Glutamatergic neuron (in vitro differentiated cells): Measurements from ENCODE around the gene LY6G5B. TPM values are rescaled to one million over a fixed set of nuclear protein-coding genes. Genes with fewer than 3 reads are reported as not detected.

Source experiments
- DNase-seq: peaks from one replicate; pipeline ENCODE4 v3.0.0; 2022
- H3K27ac Mint-ChIP-seq: one replicate; pipeline ENCODE4 v1.8.0; 2020; ENCODE audit warnings: mild to moderate bottlenecking, mixed read lengths, inconsistent platforms; ENCODE audit not compliant: unreplicated experiment
- H3K27me3 Mint-ChIP-seq: one replicate; pipeline ENCODE4 v1.8.0; 2020; ENCODE audit warnings: mild to moderate bottlenecking, moderate library complexity, mixed read lengths, inconsistent platforms; ENCODE audit not compliant: unreplicated experiment
- H3K36me3 Mint-ChIP-seq: one replicate; pipeline ENCODE4 v1.8.0; 2020; ENCODE audit warnings: mild to moderate bottlenecking, mixed read lengths, inconsistent platforms; ENCODE audit not compliant: unreplicated experiment
- H3K4me1 Mint-ChIP-seq: one replicate; pipeline ENCODE4 v1.8.0; 2020; ENCODE audit warnings: mild to moderate bottlenecking, low read depth, mixed read lengths, inconsistent platforms; ENCODE audit not compliant: unreplicated experiment
- H3K4me3 Mint-ChIP-seq: one replicate; pipeline ENCODE4 v1.8.0; 2020; ENCODE audit warnings: mild to moderate bottlenecking, mixed read lengths, inconsistent platforms; ENCODE audit not compliant: unreplicated experiment
- H3K9me3 Mint-ChIP-seq: one replicate; pipeline ENCODE4 v1.8.0; 2020; ENCODE audit warnings: mild to moderate bottlenecking, moderate library complexity, mixed read lengths, inconsistent platforms; ENCODE audit not compliant: unreplicated experiment
- total RNA-seq: library from RNA; stranded (reverse); fragmentation: NEBNext Ultra II Directional; extraction: Animal tissue kit (Norgen Biotek cat#: 25700); gene quantifications from one replicate; pipeline ENCODE4 v1.2.1, GENCODE V29; 2021; ENCODE audit not compliant: unreplicated experiment
- TF ChIP-seq, protein P1 (sequence below): fragments of 200-600 bp; sonication (generic); IDR thresholded peaks from one replicate; pipeline ENCODE4 v1.5.0; 2021; ENCODE audit not compliant: partially characterized antibody, unreplicated experiment

The LY6G5B gene
- total RNA-seq, 1 donor from 2014 or later: 43.1 TPM

DNA sequence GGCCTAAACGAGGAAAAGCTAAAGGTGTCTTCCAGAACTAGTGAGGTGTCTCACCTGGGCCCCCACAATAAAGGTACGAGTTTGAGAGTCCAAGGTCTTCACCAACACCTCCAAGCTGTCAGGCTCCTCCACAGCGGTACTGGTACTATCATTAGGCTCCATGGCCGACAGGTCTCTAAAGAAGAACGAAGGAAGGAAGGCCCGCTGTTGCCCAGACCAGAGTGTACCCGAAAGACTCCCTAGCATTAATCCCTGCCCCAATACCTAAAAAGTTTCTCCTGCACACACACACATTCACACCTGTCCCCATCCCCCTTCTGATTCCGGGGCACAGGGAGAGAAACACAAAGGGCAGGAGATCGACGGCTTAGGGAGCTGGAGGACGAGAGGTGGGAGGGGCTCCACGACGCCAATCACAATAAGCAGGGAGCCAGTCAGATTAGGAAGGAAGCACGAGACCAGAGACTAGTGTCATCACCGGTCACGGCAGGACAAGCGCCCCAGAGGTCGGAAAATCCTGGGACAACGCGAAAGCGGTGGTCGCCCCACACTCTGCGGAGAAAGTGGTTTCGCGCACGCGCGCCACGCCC lies 18.1 kb upstream of the LY6G5B start:
- peaks cover 15% of the 10 kb centered on the region for H3K4me1 Mint-ChIP-seq
- H3K27ac Mint-ChIP-seq: peak overlapping the region; percentile 99
- H3K36me3 Mint-ChIP-seq: peaks cover 4% of the 10 kb centered on the region
- H3K9me3 Mint-ChIP-seq: peaks cover 15% of the 10 kb centered on the region
- TF ChIP-seq, protein P1, sequence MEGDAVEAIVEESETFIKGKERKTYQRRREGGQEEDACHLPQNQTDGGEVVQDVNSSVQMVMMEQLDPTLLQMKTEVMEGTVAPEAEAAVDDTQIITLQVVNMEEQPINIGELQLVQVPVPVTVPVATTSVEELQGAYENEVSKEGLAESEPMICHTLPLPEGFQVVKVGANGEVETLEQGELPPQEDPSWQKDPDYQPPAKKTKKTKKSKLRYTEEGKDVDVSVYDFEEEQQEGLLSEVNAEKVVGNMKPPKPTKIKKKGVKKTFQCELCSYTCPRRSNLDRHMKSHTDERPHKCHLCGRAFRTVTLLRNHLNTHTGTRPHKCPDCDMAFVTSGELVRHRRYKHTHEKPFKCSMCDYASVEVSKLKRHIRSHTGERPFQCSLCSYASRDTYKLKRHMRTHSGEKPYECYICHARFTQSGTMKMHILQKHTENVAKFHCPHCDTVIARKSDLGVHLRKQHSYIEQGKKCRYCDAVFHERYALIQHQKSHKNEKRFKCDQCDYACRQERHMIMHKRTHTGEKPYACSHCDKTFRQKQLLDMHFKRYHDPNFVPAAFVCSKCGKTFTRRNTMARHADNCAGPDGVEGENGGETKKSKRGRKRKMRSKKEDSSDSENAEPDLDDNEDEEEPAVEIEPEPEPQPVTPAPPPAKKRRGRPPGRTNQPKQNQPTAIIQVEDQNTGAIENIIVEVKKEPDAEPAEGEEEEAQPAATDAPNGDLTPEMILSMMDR: no peak
- peak; percentile 80 for DNase-seq
- peaks cover 17% of the 10 kb centered on the region for H3K27me3 Mint-ChIP-seq
- H3K4me3 Mint-ChIP-seq: peak overlapping the region; percentile 93

DNA sequence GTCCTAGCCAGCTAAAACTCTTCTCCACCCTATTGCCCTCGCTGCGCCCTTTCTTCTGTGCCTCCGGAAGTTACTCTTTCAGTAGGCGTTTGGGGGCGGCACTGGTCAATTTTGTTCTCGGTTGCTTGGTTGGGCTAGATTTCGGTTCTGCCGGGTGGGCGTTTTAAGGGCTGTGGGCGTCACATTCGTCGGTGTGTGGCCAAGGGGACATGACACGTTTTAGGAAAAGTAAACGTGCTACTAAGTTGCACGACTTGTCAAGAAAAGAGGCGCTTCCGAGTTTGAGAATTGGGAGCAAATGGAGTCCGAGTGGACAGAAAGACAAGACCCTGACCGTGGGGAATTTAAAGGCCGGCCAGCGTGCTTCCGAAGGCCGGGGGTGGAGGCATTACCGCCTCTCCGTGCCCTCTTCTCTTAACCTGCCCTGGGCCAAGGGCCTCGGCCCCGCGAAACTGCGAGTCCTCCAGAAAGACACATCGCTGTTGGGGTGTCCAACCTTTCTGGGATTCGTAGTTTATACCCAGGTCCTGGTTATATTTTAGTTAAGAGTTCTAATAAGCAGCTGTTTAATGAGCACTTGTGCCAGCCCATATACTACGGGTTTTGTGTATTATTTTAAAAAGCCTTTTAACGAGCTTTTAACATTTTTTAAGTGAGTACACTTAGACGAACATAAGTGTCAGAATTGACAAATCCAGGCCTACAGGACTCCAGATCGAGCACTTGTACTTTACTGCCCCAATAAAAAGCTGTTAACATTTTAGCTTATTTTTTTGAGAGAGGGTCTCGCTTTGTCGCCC lies 16.7 kb upstream of the LY6G5B start:
- Mint-ChIP-seq H3K27ac (peak overlapping the region; percentile 99), H3K36me3 (peaks cover 4% of the 10 kb centered on the region), H3K4me1 (peaks cover 16% of the 10 kb centered on the region), H3K9me3 (peaks cover 15% of the 10 kb centered on the region), H3K4me3 (peak overlapping the region; percentile 93), H3K27me3 (peaks cover 20% of the 10 kb centered on the region)
- TF ChIP-seq, protein P1: no peak
- peak; percentile 78 for DNase-seq

DNA sequence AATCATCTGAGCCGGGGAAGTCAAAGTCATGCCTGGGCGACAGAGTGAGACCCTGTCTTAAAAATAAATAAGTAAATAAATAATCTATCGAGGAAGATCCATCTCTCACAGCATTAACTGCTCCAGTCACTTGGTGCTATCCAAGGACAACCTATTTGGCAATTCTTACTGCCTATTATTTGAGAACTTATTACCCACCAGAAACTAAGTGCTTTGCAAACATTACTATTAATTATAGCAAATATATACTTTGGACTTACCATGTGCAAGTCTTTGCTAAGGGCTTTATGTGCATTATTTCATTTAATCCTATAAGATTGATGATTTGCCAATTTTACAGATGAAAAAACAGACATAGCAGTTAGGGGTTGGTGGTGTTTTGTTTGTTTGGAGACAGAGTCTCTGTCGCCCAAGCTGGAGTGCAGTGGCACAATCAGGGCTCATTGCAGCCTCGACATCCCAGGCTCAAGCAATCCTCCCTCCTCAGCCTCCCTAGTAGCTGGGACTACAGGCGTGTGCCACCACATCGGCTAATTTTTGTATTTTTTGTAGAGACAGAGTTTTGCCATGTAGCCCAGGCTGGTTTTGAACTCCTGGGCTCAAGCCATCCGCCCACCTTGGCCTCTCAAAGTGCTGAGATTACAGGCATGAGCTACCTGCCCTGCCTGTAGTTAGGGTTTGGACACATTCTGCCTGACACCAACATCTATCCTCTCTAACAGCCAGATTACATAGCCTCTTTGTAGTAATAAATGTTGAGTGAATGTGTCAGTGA lies 15.0 kb upstream of the LY6G5B start:
- TF ChIP-seq, protein P1: no peak
- peaks cover 20% of the 10 kb centered on the region for H3K4me1 Mint-ChIP-seq
- H3K9me3 Mint-ChIP-seq: peaks cover 14% of the 10 kb centered on the region
- H3K36me3 Mint-ChIP-seq: peaks cover 4% of the 10 kb centered on the region
- H3K4me3 Mint-ChIP-seq: peak overlapping the region; percentile 38
- DNase-seq: no peak
- peaks cover 23% of the 10 kb centered on the region for H3K27me3 Mint-ChIP-seq
- H3K27ac Mint-ChIP-seq: no peak overlapping the region

DNA sequence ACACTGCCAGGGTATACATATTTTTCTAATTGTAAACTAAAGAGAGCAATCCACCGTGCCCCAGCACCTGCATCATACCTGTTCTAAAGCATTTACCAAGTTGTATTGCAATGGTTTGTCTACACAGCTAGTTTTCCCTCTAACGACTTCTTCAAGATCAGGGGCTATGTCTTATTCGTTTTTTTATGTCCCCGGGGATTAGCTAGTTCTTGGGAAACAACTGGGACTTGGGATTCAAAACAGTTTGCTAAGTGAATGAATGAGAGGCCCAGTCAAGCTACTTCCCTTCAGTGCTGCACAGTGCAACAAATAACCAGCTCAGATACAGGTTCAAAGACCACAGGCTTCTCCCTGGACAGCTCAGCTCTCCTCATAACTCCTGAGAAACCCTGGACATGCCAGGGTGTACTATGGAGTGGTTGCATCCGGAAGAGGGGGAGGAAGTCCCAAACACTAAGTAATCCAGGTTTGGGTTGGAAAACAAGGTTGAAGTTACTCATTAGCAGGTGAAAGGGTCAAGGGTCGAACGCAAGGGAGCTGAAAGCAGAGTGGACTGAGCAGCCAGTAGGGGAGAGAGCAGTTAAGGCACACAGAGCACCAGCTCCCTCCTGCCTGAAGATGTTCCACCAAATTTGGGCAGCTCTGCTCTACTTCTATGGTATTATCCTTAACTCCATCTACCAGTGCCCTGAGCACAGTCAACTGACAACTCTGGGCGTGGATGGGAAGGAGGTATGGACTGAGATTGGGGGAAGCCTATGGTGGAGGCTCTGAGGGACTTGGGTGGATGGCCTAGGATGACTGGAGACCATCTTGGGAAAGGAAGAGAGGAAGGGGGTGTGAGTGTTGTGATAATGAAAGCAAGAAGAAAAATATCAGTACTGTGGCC lies 14.2 kb upstream of the LY6G5B start, which contains the start of gene APOM:
APOM (plus strand) TSS at position 546 of the 889 bp plus-strand sequence; CDS start at position 619, 73 bp downstream.
- TF ChIP-seq, protein P1: no peak
- Mint-ChIP-seq H3K9me3 (peaks cover 14% of the 10 kb centered on the region), H3K27me3 (peaks cover 23% of the 10 kb centered on the region), H3K27ac (no peak within 1 kb of the TSS), H3K4me1 (peaks cover 18% of the 10 kb centered on the region), H3K36me3 (peaks cover 4% of the 10 kb centered on the region), H3K4me3 (peak within 1 kb of the TSS; percentile 61)
- DNase-seq: no peak
